Trophoblast cell (in vitro differentiated cells and primary cell): ENCODE results near the gene SELP.

ENCODE experiments used
- DNase-seq, 2 donors: peaks; one replicate each; pipeline ENCODE4 v3.0.0-alpha.2; 2016
- H2AFZ ChIP-seq: 2 replicates; pipeline ENCODE4 v1.6.1; 2013; ENCODE audit warnings: low read length, moderate library complexity, mild to moderate bottlenecking; ENCODE audit not compliant: insufficient read depth, poor library complexity
- H2AK5ac ChIP-seq: 2 replicates; pipeline ENCODE4 v1.6.1; 2013; ENCODE audit warnings: mild to moderate bottlenecking, low read length
- H2BK120ac ChIP-seq: 2 replicates; pipeline ENCODE4 v1.6.1; 2013; ENCODE audit warnings: low read length, mild to moderate bottlenecking, moderate library complexity; ENCODE audit not compliant: insufficient read depth, poor library complexity
- H2BK12ac ChIP-seq: 2 replicates; pipeline ENCODE4 v1.6.1; 2013; ENCODE audit warnings: mild to moderate bottlenecking, low read length, moderate library complexity
- H2BK5ac ChIP-seq: 2 replicates; pipeline ENCODE4 v1.6.1; 2013; ENCODE audit warnings: low read length, low read depth, moderate library complexity, mild to moderate bottlenecking; ENCODE audit not compliant: poor library complexity
- H3K14ac ChIP-seq: 2 replicates; pipeline ENCODE4 v1.6.1; 2013; ENCODE audit warnings: mild to moderate bottlenecking, low read length
- H3K18ac ChIP-seq: 2 replicates; pipeline ENCODE4 v1.6.1; 2013; ENCODE audit warnings: mild to moderate bottlenecking, low read length
- H3K23ac ChIP-seq: 2 replicates; pipeline ENCODE4 v1.6.1; 2013; ENCODE audit warnings: low read length
- H3K27ac ChIP-seq: 2 replicates; pipeline ENCODE4 v1.5.1; 2013; ENCODE audit warnings: low read depth, mild to moderate bottlenecking, inconsistent platforms, low read length, moderate library complexity
- H3K27me3 ChIP-seq: 2 replicates; pipeline ENCODE4 v1.6.1; 2013; ENCODE audit warnings: inconsistent platforms, mild to moderate bottlenecking, low read length, moderate library complexity; ENCODE audit not compliant: insufficient read depth
- H3K36me3 ChIP-seq, 2 experiments: 1 replicate in 1 of 2; 2 replicates in 1 of 2; pipeline ENCODE4 v1.6.1; 2013; ENCODE audit warnings: low read length in 2 of 2, mild to moderate bottlenecking in 2 of 2, moderate library complexity in 1 of 2; ENCODE audit not compliant: insufficient read depth in 2 of 2, control insufficient read depth in 1 of 2
- H3K4ac ChIP-seq: 2 replicates; pipeline ENCODE4 v1.6.1; 2013; ENCODE audit warnings: low read depth, mild to moderate bottlenecking, low read length, moderate library complexity
- H3K4me1 ChIP-seq, 2 experiments: 1 replicate in 1 of 2; 2 replicates in 1 of 2; pipeline ENCODE4 v1.6.1; 2013; ENCODE audit warnings: low read length in 2 of 2, mild to moderate bottlenecking in 2 of 2, moderate library complexity in 1 of 2; ENCODE audit not compliant: insufficient read depth in 2 of 2, control insufficient read depth in 1 of 2
- H3K4me2 ChIP-seq: 2 replicates; pipeline ENCODE4 v1.6.1; 2013; ENCODE audit warnings: inconsistent platforms, mild to moderate bottlenecking, low read length, moderate library complexity
- H3K4me3 ChIP-seq: 2 replicates; pipeline ENCODE4 v1.5.1; 2013; ENCODE audit warnings: mild to moderate bottlenecking, low read depth, low read length, inconsistent platforms
- H3K79me1 ChIP-seq: one replicate; pipeline ENCODE4 v1.6.1; 2013; ENCODE audit warnings: low read length
- H3K79me2 ChIP-seq: 2 replicates; pipeline ENCODE4 v1.6.1; 2013; ENCODE audit warnings: low read length, mild to moderate bottlenecking; ENCODE audit not compliant: control insufficient read depth, insufficient read depth, poor library complexity
- H3K9ac ChIP-seq: 2 replicates; pipeline ENCODE4 v1.6.1; 2013; ENCODE audit warnings: mild to moderate bottlenecking, low read length
- H3K9me3 ChIP-seq: 2 replicates; pipeline ENCODE4 v1.6.1; 2013; ENCODE audit warnings: low read depth, mild to moderate bottlenecking, control low read depth, inconsistent platforms, low read length; ENCODE audit not compliant: insufficient read depth
- H4K12ac ChIP-seq: 2 replicates; pipeline ENCODE4 v1.6.1; 2013; ENCODE audit warnings: low read depth, mild to moderate bottlenecking, low read length, moderate library complexity
- H4K8ac ChIP-seq: 2 replicates; pipeline ENCODE4 v1.6.1; 2013; ENCODE audit warnings: low read depth, mild to moderate bottlenecking, low read length, moderate library complexity
- H4K91ac ChIP-seq: one replicate; pipeline ENCODE4 v1.6.1; 2013; ENCODE audit warnings: low read depth, mild to moderate bottlenecking, low read length, moderate library complexity
- WGBS: extraction: QIAGEN DNeasy Blood & Tissue Kit; methylation state at CpG from one replicate; pipeline ENCODE4 v1.1.7; 2013; ENCODE audit warnings: missing lambda C conversion rate; ENCODE audit not compliant: insufficient read length, insufficient coverage; ENCODE audit errors: extremely low coverage; 5-methylcytosine and 5-hydroxymethylcytosine counted together

The SELP gene

DNA sequence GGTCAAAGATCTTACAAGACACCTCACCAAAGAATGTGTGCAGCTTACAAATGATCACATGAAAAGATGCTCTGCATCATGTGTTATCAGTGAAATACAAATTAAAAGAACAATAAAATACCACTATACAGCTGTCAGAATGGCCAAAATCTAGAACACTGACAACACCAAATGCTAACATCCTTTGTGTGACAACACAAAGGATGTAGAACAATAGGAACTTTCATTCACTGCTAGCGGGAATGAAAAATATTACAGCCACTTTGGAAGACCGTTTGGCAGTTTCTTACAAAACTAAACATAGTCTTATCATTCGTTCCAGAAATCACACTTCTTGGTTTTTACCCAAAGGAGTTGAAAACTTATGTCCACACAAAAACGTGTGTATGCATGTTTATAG lies 20.6 kb upstream of the SELP start:
- no peak overlapping the region for H3K18ac ChIP-seq
- no peak overlapping the region for H2BK5ac ChIP-seq
- no peak overlapping the region for H2BK120ac ChIP-seq
- H3K79me2 ChIP-seq, result no peaks in the 10 kb centered on the region
- H2AFZ ChIP-seq, result no peak overlapping the region
- no CpG with 5 or more reads among the region's 4 CpGs for WGBS
- no peak overlapping the region for H3K14ac ChIP-seq
- H3K23ac ChIP-seq, result no peak overlapping the region
- no peak overlapping the region for H3K27ac ChIP-seq
- H2AK5ac ChIP-seq, result no peak overlapping the region
- H4K91ac ChIP-seq, result no peak overlapping the region
- H4K8ac ChIP-seq, result no peak overlapping the region
- H3K79me1 ChIP-seq, result no peaks in the 10 kb centered on the region
- H3K27me3 ChIP-seq, result no peaks in the 10 kb centered on the region
- H4K12ac ChIP-seq, result no peak overlapping the region
- no peaks in the 10 kb centered on the region for H3K36me3 ChIP-seq
- H2BK12ac ChIP-seq, result no peak overlapping the region
- no peaks in the 10 kb centered on the region for H3K4me1 ChIP-seq
- DNase-seq, result no peak
- H3K4me3 ChIP-seq, result no peak overlapping the region
- no peaks in the 10 kb centered on the region for H3K9me3 ChIP-seq
- H3K4me2 ChIP-seq, result no peak overlapping the region
- H3K9ac ChIP-seq, result no peak overlapping the region
- no peak overlapping the region for H3K4ac ChIP-seq

GRCh38 chr1:169648709-169649108 lies 18.8 kb upstream of the SELP start:
- Histone ChIP-seq H3K4me2 (no peak overlapping the region), H3K79me2 (no peaks in the 10 kb centered on the region), H3K4me1 (no peaks in the 10 kb centered on the region), H4K91ac (no peak overlapping the region), H3K9ac (no peak overlapping the region), H4K12ac (no peak overlapping the region), H3K79me1 (no peaks in the 10 kb centered on the region), H3K4me3 (no peak overlapping the region), H3K18ac (no peak overlapping the region), H3K27me3 (no peaks in the 10 kb centered on the region), H2BK12ac (no peak overlapping the region), H3K23ac (no peak overlapping the region), H3K14ac (no peak overlapping the region), H3K27ac (no peak overlapping the region), H2AK5ac (no peak overlapping the region), H3K9me3 (no peaks in the 10 kb centered on the region), H2BK5ac (no peak overlapping the region), H4K8ac (no peak overlapping the region), H2AFZ (no peak overlapping the region), H2BK120ac (no peak overlapping the region), H3K36me3 (no peaks in the 10 kb centered on the region), H3K4ac (no peak overlapping the region)
- no peak for DNase-seq
- WGBS, result no CpG with 5 or more reads among the region's 1 CpG

GRCh38 chr1:169648187-169648586 lies 18.3 kb upstream of the SELP start:
- no peak overlapping the region for H3K4me2 ChIP-seq
- no peak overlapping the region for H2AK5ac ChIP-seq
- no peaks in the 10 kb centered on the region for H3K4me1 ChIP-seq
- H3K9ac ChIP-seq, result no peak overlapping the region
- no peak overlapping the region for H3K27ac ChIP-seq
- H3K14ac ChIP-seq, result no peak overlapping the region
- no peak overlapping the region for H2BK5ac ChIP-seq
- H2AFZ ChIP-seq, result no peak overlapping the region
- no peak for DNase-seq
- WGBS, result no CpG with 5 or more reads among the region's 2 CpGs
- H4K91ac ChIP-seq, result no peak overlapping the region
- H3K79me1 ChIP-seq, result no peaks in the 10 kb centered on the region
- H3K23ac ChIP-seq, result no peak overlapping the region
- H4K12ac ChIP-seq, result no peak overlapping the region
- H3K4ac ChIP-seq, result no peak overlapping the region
- no peak overlapping the region for H2BK120ac ChIP-seq
- H3K27me3 ChIP-seq, result no peaks in the 10 kb centered on the region
- no peaks in the 10 kb centered on the region for H3K9me3 ChIP-seq
- H2BK12ac ChIP-seq, result no peak overlapping the region
- H3K4me3 ChIP-seq, result no peak overlapping the region
- no peak overlapping the region for H3K18ac ChIP-seq
- H3K36me3 ChIP-seq, result no peaks in the 10 kb centered on the region
- H3K79me2 ChIP-seq, result no peaks in the 10 kb centered on the region
- no peak overlapping the region for H4K8ac ChIP-seq

- H4K8ac ChIP-seq, result no peak overlapping the region
These were observed 17.6 kb upstream of the SELP start for GRCh38 chr1:169647512-169647911.

More at GRCh38 chr1:169647512-169647911, 17.6 kb upstream of the SELP start:
- DNase-seq, result no peak
- Histone ChIP-seq H3K36me3 (no peaks in the 10 kb centered on the region), H3K27me3 (no peaks in the 10 kb centered on the region), H3K4me2 (no peak overlapping the region), H3K27ac (no peak overlapping the region), H4K91ac (no peak overlapping the region), H3K4me1 (no peaks in the 10 kb centered on the region), H2BK12ac (no peak overlapping the region), H3K18ac (no peak overlapping the region), H2BK120ac (no peak overlapping the region), H2AK5ac (no peak overlapping the region), H4K12ac (no peak overlapping the region), H3K14ac (no peak overlapping the region), H2AFZ (no peak overlapping the region), H3K9ac (no peak overlapping the region), H3K79me2 (no peaks in the 10 kb centered on the region), H2BK5ac (no peak overlapping the region), H3K79me1 (no peaks in the 10 kb centered on the region), H3K4ac (no peak overlapping the region), H3K23ac (no peak overlapping the region), H3K4me3 (no peak overlapping the region), H3K9me3 (no peaks in the 10 kb centered on the region)
